GM18511 (cell line): ENCODE data around the gene F12.
"Not testable (repeated sequence)": the region's sequence is repeated elsewhere in the genome, so short reads cannot be mapped to it uniquely, and the experiment has no call there.

Source experiments
- ATAC-seq: cut with Tn5 transposase; IDR thresholded peaks from one replicate; pipeline ENCODE4 v1.9.1; 2021; ENCODE audit warnings: mild to moderate bottlenecking, moderate library complexity; ENCODE audit not compliant: unreplicated experiment

Gene F12

GRCh38 chr5:177371120-177372033 is 38.0 kb downstream of the F12 start:
- no peak for ATAC-seq

DNA sequence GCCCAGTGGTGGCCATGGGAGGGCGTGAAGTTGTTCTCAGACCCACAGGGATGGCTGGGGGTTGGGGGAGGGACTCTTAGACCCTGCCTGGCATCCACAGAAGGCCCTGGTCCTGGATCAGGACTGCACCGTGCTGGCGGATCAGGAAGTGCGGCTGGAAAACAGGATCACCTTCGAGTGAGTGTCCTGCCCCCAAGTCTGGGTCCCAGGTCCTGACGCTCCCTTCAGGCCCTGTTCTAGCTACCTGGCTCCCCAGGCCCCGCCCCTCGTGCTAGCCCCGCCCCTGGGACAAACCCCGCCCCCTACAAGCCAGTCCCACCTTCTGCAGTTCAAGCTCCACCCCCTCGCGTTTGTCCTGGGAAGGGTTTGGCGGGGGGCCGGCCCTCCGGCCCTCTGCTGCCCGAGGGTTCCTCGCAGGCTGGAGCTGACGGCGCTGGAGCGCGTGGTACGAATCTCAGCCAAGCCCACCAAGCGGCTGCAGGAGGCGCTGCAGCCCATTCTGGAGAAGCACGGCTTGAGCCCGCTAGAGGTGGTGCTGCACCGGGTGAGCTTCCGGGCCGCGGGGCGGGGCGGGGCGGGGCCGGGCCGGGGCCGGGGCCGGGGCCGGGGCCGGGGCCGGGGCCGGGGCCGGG is 38.8 kb downstream of the F12 start:
- ATAC-seq, result peak; percentile 58

DNA sequence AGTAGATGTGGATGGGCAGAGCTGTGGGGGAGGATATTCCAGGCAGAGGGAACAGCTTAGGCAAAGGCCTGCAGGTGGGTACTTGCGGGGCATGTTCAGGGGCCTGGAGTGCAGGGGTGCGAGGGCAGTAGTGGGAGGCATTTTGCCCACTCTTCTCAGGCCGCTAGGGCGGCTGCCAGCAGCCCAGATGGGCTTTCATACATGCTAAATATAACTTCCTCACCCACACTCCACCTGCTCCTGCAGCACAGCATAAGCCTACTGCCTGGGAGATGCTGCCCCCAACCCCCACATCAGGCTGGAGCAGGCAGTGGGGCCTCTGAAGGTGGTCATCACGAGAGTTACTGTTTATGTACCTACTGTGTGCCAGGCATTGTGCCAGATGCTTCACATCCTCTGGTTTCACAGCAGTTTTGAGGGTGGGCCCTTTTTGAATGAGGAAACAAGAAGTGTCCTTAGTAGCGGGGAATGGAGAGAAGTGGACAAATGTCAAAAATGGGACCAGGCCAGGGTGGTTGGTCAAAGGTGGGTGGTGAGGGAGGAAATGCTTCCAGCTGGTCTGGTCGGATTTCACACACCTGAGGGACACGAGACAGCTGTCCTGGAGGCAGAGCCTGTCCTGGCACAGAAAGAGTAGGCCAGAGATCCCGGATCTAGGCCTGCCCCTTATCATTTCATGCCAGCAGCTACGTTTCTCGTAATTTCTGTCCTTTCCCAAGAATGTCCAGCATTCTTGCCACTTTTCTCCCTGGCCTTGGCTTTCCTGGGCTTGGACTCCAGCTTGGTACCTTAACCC is 39.5 kb downstream of the F12 start:
- ATAC-seq, result no peak

DNA sequence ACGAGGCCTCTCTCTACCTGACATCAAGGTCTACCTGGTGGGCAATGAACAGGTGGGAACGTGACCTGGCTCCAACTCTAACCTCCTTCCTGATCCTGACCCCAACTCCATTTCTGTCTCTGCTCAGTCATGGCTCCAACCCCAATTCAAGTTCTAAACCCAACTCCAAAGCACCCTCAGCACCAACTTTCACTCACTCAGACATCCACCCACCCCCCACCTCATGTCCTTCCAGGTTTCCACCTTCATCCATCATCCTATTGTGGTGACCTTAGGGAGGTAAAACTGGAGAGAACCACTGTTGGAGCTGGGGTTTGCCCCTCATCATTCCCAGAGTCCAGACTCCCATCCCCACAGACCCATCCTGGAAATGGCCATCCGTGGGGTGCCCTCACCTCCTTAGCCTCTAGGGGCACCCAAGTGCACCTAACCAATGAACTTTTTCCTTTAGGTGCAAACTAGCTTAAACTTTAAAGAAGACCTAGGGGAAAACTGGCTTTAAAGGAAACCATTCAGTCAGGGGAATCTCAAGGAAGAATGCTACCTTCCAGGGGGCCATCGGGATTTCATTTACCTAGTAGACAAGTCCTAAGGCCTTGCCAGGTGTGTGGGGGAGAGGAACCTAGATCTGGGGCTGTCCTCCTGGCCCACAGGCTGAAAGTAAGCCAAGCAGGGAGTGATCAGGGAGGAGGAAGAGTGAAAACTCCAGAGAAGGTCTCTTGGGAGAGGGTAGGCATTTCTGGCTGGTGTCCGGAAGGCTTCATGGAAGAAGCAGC is 40.3 kb downstream of the F12 start:
- ATAC-seq, result no peak

DNA sequence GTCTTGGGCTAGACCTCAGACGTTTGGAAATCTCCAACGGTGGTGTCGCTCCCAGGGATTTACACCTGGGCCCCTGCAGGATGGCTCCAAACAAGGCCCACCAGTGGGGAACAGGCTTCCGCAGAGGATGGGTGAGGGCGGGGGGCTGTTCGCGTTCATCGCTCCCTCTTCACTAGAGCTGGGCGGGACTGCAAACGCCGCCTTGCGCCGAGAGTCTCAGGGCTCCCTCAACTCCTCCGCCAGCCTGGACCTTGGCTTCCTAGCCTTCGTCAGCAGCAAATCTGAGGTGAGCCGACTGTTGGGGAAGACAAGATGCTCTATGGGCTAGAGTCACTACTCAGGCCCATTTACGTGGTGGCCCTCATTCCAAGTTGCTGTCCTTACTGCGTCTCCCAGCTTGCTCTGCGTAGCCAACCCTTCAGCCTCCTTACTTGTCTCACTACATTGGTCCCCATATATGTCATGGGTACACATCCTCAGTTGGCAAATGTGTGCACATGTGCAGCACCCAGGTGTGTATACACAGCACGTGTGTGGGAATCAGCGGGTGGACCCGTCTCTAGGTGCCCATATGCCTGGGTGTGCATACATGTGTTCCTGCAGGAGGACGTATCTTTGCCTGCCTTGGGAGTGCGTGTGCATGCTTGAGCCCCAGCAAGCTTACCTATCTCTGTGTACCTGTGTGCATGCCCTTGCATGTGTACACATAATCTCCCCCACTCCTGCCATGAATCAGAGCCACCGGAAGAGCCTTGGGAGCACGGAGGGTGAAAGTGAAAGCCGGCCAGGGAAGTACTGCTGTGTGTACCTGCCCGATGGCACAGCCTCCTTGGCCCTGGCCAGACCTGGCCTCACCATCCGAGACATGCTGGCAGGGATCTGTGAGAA is 41.1 kb downstream of the F12 start:
- ATAC-seq, result no peak

DNA sequence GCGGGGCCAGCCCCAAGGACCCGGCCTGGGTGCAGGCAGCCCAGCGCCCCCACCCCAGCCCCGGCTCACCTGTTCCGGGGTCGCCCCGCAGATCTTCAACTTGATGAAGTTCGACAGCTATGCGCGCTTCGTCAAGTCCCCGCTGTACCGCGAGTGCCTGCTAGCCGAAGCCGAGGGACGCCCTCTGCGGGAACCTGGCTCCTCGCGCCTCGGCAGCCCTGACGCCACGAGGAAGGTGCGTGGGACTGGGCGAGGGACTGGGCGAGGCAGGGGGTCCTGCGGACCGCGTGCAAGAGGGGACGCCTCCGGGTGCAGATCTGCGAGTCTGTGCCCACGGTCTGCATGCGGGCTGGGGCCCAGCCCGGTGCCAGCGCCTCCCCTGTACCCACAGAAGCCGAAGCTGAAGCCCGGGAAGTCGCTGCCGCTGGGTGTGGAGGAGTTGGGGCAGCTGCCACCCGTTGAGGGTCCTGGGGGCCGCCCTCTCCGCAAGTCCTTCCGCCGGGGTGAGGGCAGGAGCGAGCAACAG is 42.0 kb downstream of the F12 start:
- ATAC-seq, result no peak

- ATAC-seq, result no peak
Observed at GRCh38 chr5:177366528-177367322, 42.6 kb downstream of the F12 start.

GRCh38 chr5:177365845-177366527 is 43.4 kb downstream of the F12 start:
- no peak for ATAC-seq

- ATAC-seq, result no peak
Observed at GRCh38 chr5:177364159-177364962, 45.0 kb downstream of the F12 start.

- ATAC-seq, result no peak
Observed at GRCh38 chr5:177363565-177363964, 45.8 kb downstream of the F12 start.

DNA sequence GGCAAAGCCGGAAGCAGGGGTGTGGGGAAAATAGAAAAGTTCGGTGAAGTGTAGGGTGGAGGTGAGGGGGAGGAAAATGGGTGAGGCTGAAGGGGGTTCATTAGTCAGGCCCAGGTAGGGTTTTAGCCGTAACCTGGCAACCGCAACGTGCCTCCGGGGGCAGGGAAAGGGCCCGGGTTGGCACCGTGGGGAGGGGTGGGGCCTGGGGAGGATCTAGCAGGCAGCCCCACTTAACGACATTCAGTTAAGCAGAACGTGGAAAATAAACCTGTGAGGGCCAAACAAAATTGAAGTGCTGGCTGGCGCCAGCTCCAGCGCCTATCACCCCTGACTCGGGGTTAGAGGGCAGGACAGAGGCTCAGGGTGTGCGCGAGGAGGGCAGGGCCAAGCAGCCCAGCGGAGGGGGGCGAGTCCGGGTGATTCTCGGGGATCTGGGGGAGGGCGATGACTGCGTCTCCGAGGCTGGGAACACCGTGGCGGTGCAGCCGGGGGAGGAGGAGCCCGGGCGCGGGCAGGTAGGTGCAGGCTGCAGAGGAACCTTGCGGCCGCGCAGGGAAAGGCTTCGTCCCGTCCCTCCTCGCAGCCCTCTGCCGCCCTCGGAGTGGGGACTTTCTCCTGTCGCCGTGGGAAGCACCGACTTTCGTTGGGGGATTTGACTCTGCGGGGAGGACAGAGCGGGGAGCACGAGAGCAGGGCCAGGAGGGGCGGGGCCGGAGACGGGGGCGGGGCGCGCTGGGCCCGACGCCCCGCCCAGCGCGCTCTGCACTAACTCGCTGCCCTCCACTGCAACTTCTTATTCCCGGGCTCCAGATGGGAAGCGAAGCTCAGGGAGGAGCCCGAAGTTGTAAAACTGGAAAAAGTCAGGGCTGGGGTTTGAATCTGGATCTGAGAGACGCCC is 46.5 kb downstream of the F12 start:
- ATAC-seq, result peak; percentile 47

DNA sequence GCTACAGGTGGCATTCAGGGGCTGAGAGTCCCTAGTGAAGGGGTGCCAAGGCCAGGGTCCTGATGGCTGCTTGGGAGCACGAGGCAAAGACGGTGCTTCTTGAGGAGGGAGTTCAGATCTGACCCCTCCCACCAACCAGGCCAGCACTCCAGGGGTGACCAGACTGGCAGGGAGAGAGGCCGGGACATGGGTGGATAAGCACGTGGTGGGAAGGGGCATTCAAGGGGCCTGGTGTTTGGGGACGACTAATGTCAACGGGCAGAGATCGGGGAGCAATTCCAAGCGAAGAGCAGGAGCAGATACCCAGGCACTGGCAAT is 47.1 kb downstream of the F12 start:
- no peak for ATAC-seq

DNA sequence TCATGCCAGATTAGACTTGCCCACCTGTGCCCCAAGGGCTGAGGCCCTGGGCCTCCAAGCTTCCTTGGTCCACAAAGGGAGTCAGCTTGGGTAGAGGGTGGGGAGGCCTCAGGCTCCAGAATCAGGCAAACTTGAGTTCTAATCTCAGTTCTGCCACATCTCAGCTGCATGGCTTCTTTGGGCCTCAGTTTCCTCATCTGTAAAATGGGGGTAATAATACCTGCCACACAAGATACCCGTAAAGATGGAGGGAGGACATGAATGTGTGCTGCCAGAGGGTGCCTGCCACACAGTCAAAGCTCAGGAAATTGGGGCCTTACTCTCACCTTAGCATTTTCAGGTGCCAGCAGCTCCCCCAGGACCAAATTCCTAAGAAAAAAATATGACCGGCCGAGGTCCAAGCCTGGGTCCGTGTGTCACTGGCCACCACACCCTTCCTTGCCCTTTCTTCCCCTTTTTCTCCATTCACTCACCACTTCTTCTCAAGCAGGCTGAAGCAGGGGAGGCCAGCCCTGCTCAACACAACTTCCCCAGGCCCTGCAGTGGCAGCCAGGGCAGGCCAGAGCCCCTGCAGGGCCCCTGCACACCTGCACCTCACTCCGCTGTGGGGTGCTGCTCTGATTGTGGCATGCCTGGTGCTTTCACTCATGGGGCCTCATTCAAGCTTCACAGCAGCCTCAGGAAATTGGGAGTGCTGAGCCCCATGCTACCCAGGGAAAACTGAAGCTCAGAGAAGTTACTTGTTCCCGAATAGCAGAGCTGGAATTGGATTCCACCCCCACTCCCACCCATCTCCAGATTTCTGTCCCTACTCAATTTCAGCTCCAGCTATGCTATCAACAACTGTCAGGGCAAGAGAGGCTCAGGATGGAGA is 47.7 kb downstream of the F12 start:
- ATAC-seq, result no peak

GRCh38 chr5:177360740-177361139 is 48.6 kb downstream of the F12 start:
- not testable (repeated sequence) for ATAC-seq

- ATAC-seq, result no peak
Observed at GRCh38 chr5:177359860-177360259, 49.5 kb downstream of the F12 start.

DNA sequence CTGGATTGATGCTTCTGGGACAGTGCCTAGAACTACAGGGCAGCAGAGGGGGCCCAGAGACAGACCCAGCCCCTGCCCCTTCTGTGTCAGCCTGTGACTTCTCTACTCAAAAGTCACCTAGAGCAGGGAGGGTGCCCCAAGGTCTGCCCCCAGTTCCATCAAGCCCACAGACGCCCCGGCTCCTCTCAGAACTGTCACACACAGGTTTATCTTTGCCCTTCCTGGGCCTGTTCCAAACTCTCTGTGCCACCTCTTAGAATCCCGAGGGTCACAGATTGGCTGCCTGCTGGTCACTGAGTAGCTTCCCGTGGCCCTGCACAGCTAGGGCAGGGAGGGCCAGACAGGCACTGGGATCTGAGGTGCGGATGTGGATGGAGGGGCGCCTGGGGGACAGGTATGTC is 49.9 kb downstream of the F12 start:
- no peak for ATAC-seq
